Osteoblast (primary cell): Measurements from ENCODE around the gene ZNF282. TPM values are rescaled to one million over a fixed set of nuclear protein-coding genes. Genes with fewer than 3 reads are reported as not detected.

Source experiments
- small RNA-seq: library from RNA; depleted of rRNA; stranded (forward); fragments of <200 nt; gene quantifications from one replicate; pipeline ENCODE3, GENCODE V24; 2012
- total RNA-seq: library from RNA; depleted of rRNA; stranded (reverse); fragments of >200 nt; gene quantifications from 2 replicates; pipeline ENCODE4 v1.2.3, GENCODE V29; 2012

ZNF282 gene
- total RNA-seq, 1 donor = 28.6 TPM

Small RNA genes within 50 kb of the gene (small RNA-seq; reads per million reads assigned to genes)
- gene AC004890.1 = not detected

Other genes with a start within 250 kb of the ZNF282 start
- gene PDIA4, start 167.0 kb upstream of the ZNF282 start, total RNA-seq = 216 and 220 TPM in 2 replicates
- gene ZNF786, start 104.8 kb upstream of the ZNF282 start, total RNA-seq = 6.5 and 7.7 TPM in 2 replicates
- gene ZNF425, start 69.2 kb upstream of the ZNF282 start, total RNA-seq = 4.3 and 4.7 TPM in 2 replicates
- gene ZNF398, start 48.1 kb upstream of the ZNF282 start, total RNA-seq = 15.9 and 17.7 TPM in 2 replicates
- 8.5 and 9.0 TPM in 2 replicates for gene ZNF212, start 44.1 kb downstream of the ZNF282 start, total RNA-seq
- 13.3 and 13.4 TPM in 2 replicates for gene ZNF783, start 66.7 kb downstream of the ZNF282 start, total RNA-seq